Caco-2 (cell line): Measurements from ENCODE around the gene LHX4. TPM values are rescaled to one million over a fixed set of nuclear protein-coding genes. Genes with fewer than 3 reads are reported as not detected.

Source experiments
- BruUV-seq: library from RNA; stranded (reverse); fragments of 400-500 nt; replicated peaks from 2 replicates; lab custom pipeline; 2021; lab: Mats Ljungman, UMichigan
- CTCF ChIA-PET: fragments of 300-600 bp; sonication (Branson Sonifier 250); formaldehyde crosslinking; loops from one replicate; lab custom pipeline; 2022; ENCODE audit warnings: antibody characterized with exemption; lab: Charles Lee
- POLR2A ChIA-PET: fragments of 300-600 bp; sonication (Branson Sonifier 250); formaldehyde crosslinking; loops from one replicate; lab custom pipeline; 2022; ENCODE audit warnings: antibody characterized with exemption; lab: Charles Lee
- DNase-seq, 2 experiments: peaks; one replicate each; pipeline versions ENCODE4 v3.0.0 to v3.0.0-alpha.2; 2020 to 2022
- H3K27me3 ChIP-seq: replicated peaks from 2 replicates; pipeline ENCODE4 v1.6.0; 2011; ENCODE audit warnings: low read length; ENCODE audit not compliant: control insufficient read depth, insufficient read depth
- H3K36me3 ChIP-seq: 2 replicates; pipeline ENCODE4 v1.5.1; 2011; ENCODE audit warnings: low read length; ENCODE audit not compliant: control insufficient read depth, insufficient read depth
- H3K4me1 ChIP-seq: fragments of 250-450 bp; sonication (Bioruptor Pico); 2 replicates; pipeline ENCODE4 v1.5.1; 2020; ENCODE audit warnings: mild to moderate bottlenecking
- H3K4me3 ChIP-seq: 2 replicates; pipeline ENCODE4 v1.5.1; 2011; ENCODE audit warnings: low read depth, mild to moderate bottlenecking, control low read depth, low read length
- H3K9me3 ChIP-seq: fragments of 250-450 bp; sonication (Bioruptor Pico); 2 replicates; pipeline ENCODE4 v1.5.1; 2020; ENCODE audit warnings: mild to moderate bottlenecking, moderate library complexity
- H3K27ac Mint-ChIP-seq: one replicate; pipeline ENCODE4 v1.8.0; 2022; ENCODE audit warnings: mixed read lengths; ENCODE audit not compliant: unreplicated experiment
- H3K27me3 Mint-ChIP-seq: one replicate; pipeline ENCODE4 v1.8.0; 2022; ENCODE audit warnings: mixed read lengths; ENCODE audit not compliant: insufficient read depth, unreplicated experiment
- H3K36me3 Mint-ChIP-seq: one replicate; pipeline ENCODE4 v1.8.0; 2022; ENCODE audit warnings: mild to moderate bottlenecking, mixed read lengths; ENCODE audit not compliant: insufficient read depth, unreplicated experiment
- H3K4me1 Mint-ChIP-seq: one replicate; pipeline ENCODE4 v1.8.0; 2022; ENCODE audit warnings: low read depth, mixed read lengths; ENCODE audit not compliant: unreplicated experiment
- H3K4me3 Mint-ChIP-seq: one replicate; pipeline ENCODE4 v1.8.0; 2022; ENCODE audit warnings: mild to moderate bottlenecking, moderate library complexity, mixed read lengths; ENCODE audit not compliant: unreplicated experiment
- H3K9me3 Mint-ChIP-seq: one replicate; pipeline ENCODE4 v1.8.0; 2022; ENCODE audit warnings: mixed read lengths; ENCODE audit not compliant: unreplicated experiment
- intact Hi-C: fragments of 100-400 bp; cut with micrococcal nuclease; formaldehyde crosslinking; loops from one replicate; pipeline ENCODE4 v1.10.0; 2022; ENCODE audit not compliant: unreplicated experiment
- total RNA-seq: library from RNA; stranded (reverse); gene quantifications from 2 replicates; pipeline ENCODE4 v1.2.3, GENCODE V29; 2022
- TF ChIP-seq, protein P1 (sequence below), 2 experiments: fragments of 200-600 bp in 1 of 2; IDR thresholded peaks; 1 replicate in 1 of 2; 2 replicates in 1 of 2; pipeline versions ENCODE4 v1.5.1 to v1.8.0; 2011 to 2022; ENCODE audit warnings: antibody characterized with exemption in 1 of 2, control low read depth in 1 of 2, inconsistent platforms in 1 of 2, low read depth in 1 of 2, low read length in 1 of 2, mild to moderate bottlenecking in 1 of 2, moderate library complexity in 1 of 2; ENCODE audit not compliant: insufficient read depth in 1 of 2, severe bottlenecking in 1 of 2, unreplicated experiment in 1 of 2

Gene LHX4
- total RNA-seq, 1 experiment from 2014 or later: 0.16 TPM

DNA sequence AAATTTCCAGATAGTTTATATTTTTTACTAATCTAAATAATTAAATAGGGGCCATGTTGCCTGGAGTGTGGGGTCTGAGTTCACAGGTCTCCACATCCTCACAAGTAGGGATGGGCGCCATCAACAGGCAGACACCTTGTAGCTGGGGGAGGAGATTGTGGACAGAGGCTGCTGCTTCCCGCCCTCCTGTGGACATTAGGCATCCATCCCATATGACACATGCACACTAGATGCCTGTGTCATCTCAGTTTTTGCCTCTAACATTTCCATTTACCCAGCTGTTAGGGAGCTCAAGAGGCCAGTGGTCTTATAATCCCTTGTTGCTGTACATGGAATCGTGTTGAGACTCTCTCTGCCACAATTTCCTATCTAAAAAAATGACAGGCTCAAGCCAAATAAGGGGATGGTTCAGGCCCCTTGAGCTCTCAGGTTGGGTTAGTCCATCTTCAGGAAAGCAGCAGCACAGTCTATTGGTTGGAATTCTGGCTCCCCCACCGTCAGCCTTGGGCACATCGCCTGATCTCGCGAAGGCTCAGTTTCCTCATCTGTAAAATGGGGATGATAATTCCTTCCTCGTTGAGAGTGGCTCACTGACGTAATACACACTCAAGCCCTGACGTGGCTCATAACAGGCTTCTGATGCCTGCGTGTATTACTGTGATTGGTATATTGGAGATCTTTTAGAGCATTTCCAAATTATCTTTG is 13.6 kb downstream of the LHX4 start:
- intact Hi-C loops: no loop called here
- no peak overlapping the region for H3K4me3 ChIP-seq
- DNase-seq: no peak
- CTCF ChIA-PET: interaction anchor here (0.6 kb wide), 1 partner anchor 1183 kb away, joined by 6 read pairs; no protein-coding TSS in a partner anchor
- H3K36me3 ChIP-seq: no peaks in the 10 kb centered on the region
- H3K4me3 Mint-ChIP-seq: no peak overlapping the region
- POLR2A ChIA-PET: no interaction called here
- TF ChIP-seq, protein P1, sequence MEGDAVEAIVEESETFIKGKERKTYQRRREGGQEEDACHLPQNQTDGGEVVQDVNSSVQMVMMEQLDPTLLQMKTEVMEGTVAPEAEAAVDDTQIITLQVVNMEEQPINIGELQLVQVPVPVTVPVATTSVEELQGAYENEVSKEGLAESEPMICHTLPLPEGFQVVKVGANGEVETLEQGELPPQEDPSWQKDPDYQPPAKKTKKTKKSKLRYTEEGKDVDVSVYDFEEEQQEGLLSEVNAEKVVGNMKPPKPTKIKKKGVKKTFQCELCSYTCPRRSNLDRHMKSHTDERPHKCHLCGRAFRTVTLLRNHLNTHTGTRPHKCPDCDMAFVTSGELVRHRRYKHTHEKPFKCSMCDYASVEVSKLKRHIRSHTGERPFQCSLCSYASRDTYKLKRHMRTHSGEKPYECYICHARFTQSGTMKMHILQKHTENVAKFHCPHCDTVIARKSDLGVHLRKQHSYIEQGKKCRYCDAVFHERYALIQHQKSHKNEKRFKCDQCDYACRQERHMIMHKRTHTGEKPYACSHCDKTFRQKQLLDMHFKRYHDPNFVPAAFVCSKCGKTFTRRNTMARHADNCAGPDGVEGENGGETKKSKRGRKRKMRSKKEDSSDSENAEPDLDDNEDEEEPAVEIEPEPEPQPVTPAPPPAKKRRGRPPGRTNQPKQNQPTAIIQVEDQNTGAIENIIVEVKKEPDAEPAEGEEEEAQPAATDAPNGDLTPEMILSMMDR (IDR thresholded peaks at IDR 0.05; ENCODE audit: insufficient read depth in 1 of 2, low read depth in 1 of 2, low read length in 1 of 2, severe bottlenecking in 1 of 2, unreplicated experiment in 1 of 2): peak in 1 of 2 experiments; percentile 9
- H3K27ac Mint-ChIP-seq: no peak overlapping the region
- no peaks in the 10 kb centered on the region for H3K36me3 Mint-ChIP-seq
- no peaks in the 10 kb centered on the region for H3K4me1 ChIP-seq
- no peaks in the 10 kb centered on the region for H3K9me3 ChIP-seq
- no TSS peak for BruUV-seq
- H3K27me3 ChIP-seq: peaks cover 3% of the 10 kb centered on the region
- H3K9me3 Mint-ChIP-seq: no peaks in the 10 kb centered on the region
- H3K27me3 Mint-ChIP-seq: peaks cover 20% of the 10 kb centered on the region
- H3K4me1 Mint-ChIP-seq: no peaks in the 10 kb centered on the region

- H3K4me1 Mint-ChIP-seq: no peaks in the 10 kb centered on the region
- no peaks in the 10 kb centered on the region; the same call in 1 of the 2 replicates for H3K27me3 ChIP-seq
Measured at GRCh38 chr1:180244840-180245239, 14.8 kb downstream of the LHX4 start.

DNA sequence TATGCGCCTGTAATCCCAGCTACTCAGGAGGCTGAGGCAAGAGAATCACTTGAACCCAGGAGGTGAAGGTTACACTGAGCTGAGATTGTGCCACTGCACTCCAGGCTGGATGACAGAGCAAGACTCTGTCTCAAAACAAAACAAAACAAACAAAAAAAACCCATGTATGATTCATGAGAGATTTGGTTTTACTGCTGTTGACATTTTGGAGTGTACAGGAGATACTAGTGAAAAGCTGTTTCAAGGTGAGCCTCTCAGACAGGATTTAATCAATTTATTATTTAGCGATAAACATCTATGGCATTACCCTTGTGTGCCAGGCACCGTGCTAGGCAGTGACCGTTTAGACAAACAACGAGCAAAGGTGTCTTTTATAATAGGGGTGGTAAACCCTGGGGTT is 16.5 kb downstream of the LHX4 start:
- Mint-ChIP-seq H3K27me3 (peaks cover 2% of the 10 kb centered on the region), H3K4me1 (no peaks in the 10 kb centered on the region), H3K9me3 (no peaks in the 10 kb centered on the region), H3K27ac (no peak overlapping the region), H3K36me3 (no peaks in the 10 kb centered on the region), H3K4me3 (no peak overlapping the region)
- intact Hi-C loops: no loop called here
- DNase-seq: no peak
- TF ChIP-seq, protein P1 (IDR thresholded peaks at IDR 0.05; ENCODE audit: insufficient read depth in 1 of 2, low read depth in 1 of 2, low read length in 1 of 2, severe bottlenecking in 1 of 2, unreplicated experiment in 1 of 2): no peak
- H3K4me3 ChIP-seq: no peak overlapping the region
- ChIA-PET POLR2A (no interaction called here), CTCF (no interaction called here)
- no peaks in the 10 kb centered on the region for H3K4me1 ChIP-seq
- H3K36me3 ChIP-seq: no peaks in the 10 kb centered on the region
- H3K27me3 ChIP-seq: no peaks in the 10 kb centered on the region
- H3K9me3 ChIP-seq: no peaks in the 10 kb centered on the region
- BruUV-seq: no TSS peak

More at GRCh38 chr1:180244840-180245239, 14.8 kb downstream of the LHX4 start:
- BruUV-seq: no TSS peak
- H3K27ac Mint-ChIP-seq: no peak overlapping the region
- TF ChIP-seq, protein P1 (IDR thresholded peaks at IDR 0.05; ENCODE audit: insufficient read depth in 1 of 2, low read depth in 1 of 2, low read length in 1 of 2, severe bottlenecking in 1 of 2, unreplicated experiment in 1 of 2): no peak
- POLR2A ChIA-PET: no interaction called here
- no peak overlapping the region for H3K4me3 Mint-ChIP-seq
- intact Hi-C loops: no loop called here
- CTCF ChIA-PET: no interaction called here
- no peaks in the 10 kb centered on the region for H3K9me3 ChIP-seq
- H3K27me3 Mint-ChIP-seq: peaks cover 13% of the 10 kb centered on the region
- H3K36me3 Mint-ChIP-seq: no peaks in the 10 kb centered on the region
- no peaks in the 10 kb centered on the region for H3K4me1 ChIP-seq
- H3K4me3 ChIP-seq: no peak overlapping the region
- H3K9me3 Mint-ChIP-seq: no peaks in the 10 kb centered on the region
- DNase-seq: no peak
- no peaks in the 10 kb centered on the region for H3K36me3 ChIP-seq
